Measurements from ENCODE around the gene MOB3C.

The MOB3C gene

DNA sequence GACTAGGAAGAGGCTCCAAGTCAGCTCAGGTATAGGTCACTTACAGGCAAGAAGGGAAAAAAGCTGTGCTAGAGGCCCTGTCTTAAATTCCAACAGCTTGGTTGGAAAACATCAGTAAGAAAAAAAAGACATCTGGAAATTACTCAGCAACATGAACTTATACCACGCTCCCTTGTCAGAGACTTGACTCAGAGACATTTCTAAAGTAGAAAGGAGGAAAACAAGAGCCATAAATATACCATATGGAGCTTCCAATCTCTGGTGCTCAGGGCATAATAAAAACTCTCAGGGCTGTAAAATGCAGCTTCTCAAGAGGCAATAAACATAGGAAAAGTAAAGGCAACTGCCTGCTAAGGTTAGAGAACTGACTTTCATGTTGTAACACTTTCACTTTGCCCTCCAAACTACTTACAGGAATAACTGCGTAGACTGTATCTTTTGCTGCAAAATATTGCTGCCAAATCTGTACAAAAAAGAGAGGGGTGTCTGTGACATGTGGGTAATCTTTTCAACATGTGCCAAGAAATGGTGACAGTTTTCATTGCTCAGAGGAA is 36.9 kb upstream of the MOB3C start:
- TF ChIP-seq, protein P1, sequence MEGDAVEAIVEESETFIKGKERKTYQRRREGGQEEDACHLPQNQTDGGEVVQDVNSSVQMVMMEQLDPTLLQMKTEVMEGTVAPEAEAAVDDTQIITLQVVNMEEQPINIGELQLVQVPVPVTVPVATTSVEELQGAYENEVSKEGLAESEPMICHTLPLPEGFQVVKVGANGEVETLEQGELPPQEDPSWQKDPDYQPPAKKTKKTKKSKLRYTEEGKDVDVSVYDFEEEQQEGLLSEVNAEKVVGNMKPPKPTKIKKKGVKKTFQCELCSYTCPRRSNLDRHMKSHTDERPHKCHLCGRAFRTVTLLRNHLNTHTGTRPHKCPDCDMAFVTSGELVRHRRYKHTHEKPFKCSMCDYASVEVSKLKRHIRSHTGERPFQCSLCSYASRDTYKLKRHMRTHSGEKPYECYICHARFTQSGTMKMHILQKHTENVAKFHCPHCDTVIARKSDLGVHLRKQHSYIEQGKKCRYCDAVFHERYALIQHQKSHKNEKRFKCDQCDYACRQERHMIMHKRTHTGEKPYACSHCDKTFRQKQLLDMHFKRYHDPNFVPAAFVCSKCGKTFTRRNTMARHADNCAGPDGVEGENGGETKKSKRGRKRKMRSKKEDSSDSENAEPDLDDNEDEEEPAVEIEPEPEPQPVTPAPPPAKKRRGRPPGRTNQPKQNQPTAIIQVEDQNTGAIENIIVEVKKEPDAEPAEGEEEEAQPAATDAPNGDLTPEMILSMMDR (IDR thresholded peaks at IDR 0.05) = no peak

DNA sequence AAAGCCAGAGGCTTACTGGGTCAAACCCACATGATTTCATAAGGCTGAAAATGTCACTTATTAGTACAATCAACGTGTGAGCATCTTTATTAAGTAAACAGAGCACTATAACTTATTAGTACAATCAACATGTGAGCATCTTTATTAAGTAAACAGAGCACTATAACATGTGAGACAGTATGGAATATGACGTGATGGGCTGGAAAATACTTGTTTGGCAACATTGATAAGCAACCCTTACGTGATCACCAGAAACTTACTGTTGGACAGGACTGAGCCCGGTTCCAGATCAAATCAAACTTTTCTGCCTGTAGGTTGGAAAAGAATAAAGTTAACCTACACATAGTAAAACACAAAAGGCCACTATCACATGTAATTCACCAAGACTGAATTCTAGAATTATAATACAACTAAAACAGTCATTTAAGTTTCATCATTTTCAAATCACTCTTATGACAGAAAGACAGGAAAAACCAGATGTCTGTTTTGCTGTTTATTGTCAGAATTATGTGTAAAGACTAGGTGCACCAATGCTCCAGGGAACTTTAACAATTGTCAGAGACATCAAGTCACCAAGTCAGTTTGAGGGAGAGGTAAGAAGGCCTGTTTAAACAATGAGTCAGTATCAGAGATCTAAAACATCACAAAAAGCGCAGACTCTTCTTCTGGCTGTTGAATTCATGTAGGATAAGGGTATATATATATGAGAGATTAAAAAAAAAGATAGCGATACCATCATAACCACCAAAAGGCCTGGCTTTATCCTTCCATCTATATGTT is 35.9 kb upstream of the MOB3C start:
- TF ChIP-seq, protein P1 (IDR thresholded peaks at IDR 0.05) = no peak

DNA sequence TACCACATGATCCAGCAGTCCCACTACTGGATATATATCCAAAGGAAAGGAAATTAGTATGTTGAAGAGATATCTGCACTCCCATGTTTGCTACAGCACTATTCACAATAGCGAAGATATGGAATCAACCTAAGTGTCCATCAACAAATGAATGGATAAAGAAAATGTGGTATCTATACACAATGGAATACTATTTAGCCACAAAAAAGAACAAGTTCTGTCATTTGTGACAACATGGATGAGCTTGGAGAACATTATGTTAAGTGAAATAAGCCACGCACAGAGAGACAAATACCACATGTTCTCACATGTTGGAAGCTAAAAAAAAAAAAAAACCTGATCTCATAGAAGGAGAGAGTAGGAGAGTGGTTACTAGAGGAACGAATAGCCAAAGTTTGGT is 33.9 kb upstream of the MOB3C start:
- TF ChIP-seq, protein P1 (IDR thresholded peaks at IDR 0.05) = no peak

DNA sequence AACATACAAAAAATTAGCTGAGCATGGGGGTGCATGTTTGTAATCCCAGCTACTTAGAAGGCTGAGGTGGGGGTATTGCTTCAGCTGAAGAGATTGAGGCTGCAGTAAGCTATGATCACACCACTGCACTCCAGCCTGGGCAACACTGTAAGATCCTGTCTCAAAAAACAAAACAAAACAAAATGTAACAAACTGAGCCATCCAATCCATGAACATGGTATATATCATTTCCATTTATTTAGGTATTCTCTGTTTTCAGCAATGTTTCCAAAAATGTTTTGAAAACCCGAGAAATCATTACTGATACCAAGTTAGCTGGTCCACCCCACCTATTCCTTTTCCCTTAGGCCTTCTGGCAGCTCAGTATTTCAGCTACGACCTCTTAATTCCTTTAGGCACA is 33.2 kb upstream of the MOB3C start:
- TF ChIP-seq, protein P1 (IDR thresholded peaks at IDR 0.05) = no peak

DNA sequence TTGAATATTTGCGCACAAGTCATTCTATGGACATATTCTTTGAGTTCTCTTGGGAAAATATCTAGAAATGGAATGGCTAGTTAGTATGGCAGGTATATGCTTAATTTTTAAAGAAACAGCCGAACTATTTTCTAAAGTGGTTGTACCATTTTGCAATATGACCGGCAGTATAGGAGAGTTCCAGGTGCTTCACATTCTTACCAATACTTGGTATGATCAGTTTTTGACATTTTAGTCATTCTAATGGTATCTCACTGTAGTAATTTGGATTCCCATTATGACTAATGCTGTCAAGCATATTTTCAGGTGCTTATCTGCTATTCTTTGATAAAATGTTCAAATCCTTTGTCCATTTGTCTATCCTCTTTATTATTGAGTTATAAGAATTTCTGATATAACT is 31.0 kb upstream of the MOB3C start:
- TF ChIP-seq, protein P1 (IDR thresholded peaks at IDR 0.05) = no peak

DNA sequence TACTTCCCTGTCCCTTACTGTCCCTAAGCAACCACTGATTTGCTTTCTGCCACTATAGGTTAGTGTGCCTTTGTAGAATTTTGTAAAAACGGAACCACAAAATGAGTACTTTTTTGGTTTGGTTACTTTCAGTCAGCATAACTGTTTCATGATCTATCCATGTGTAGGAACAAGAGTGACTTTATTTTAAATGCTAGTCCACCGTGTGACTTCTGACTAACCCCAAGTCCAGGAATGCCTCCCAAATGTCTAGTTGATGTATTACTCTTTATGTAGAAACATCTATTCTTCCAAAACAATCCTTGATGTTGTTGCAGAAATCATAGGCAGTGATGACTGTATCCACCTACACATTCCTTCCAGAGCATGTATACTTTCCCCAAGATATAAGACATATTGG is 30.2 kb upstream of the MOB3C start:
- TF ChIP-seq, protein P1 (IDR thresholded peaks at IDR 0.05) = no peak

DNA sequence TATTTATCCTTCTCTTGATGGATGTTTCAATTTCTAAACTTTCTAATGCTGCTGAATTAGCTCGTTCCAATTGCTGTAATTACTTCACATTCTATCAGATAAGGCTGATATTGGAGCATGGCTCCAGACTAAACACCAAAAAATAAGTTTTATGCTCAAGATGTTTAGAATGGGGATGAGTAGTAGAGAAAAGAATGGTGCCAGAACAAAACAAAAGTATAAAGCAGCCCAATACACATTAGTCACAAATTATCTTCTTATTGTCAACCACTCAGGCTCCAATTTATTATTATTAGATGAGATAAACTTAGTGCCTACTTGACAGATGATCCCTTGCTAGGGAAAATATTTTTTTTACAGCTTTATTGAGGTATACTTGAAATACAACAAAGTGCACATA is 29.7 kb upstream of the MOB3C start:
- TF ChIP-seq, protein P1 (IDR thresholded peaks at IDR 0.05) = no peak
